Femur (tissue), 1 donor: ENCODE data around the gene DRAXIN.

Experiments
- DNase-seq: peaks from one replicate; pipeline ENCODE4 v3.0.0-alpha.2; 2017

The DRAXIN gene

GRCh38 chr1:11691302-11691914 lies at the start of gene DRAXIN:
DRAXIN (plus strand) TSS chr1:11691710; CDS start chr1:11706259, 14,549 bp downstream.
- no peak for DNase-seq

GRCh38 chr1:11641776-11642305 lies 49.7 kb upstream of the DRAXIN start:
- DNase-seq = no peak

GRCh38 chr1:11642418-11643017 lies 49.0 kb upstream of the DRAXIN start:
- DNase-seq = peak; percentile 68

- DNase-seq = no peak
Observed at GRCh38 chr1:11643782-11644181, 47.7 kb upstream of the DRAXIN start.

GRCh38 chr1:11645270-11645669 lies 46.2 kb upstream of the DRAXIN start:
- DNase-seq = no peak

- peak; percentile 81 for DNase-seq
Observed at GRCh38 chr1:11645670-11646265, 45.7 kb upstream of the DRAXIN start.

GRCh38 chr1:11646317-11646716 lies 45.2 kb upstream of the DRAXIN start:
- no peak for DNase-seq

- DNase-seq = no peak
Observed at GRCh38 chr1:11647333-11647732, 44.2 kb upstream of the DRAXIN start.

- DNase-seq = no peak
Observed at GRCh38 chr1:11648039-11648438, 43.5 kb upstream of the DRAXIN start.

GRCh38 chr1:11648732-11649158 lies 42.8 kb upstream of the DRAXIN start:
- DNase-seq = no peak

GRCh38 chr1:11649237-11649623 lies 42.3 kb upstream of the DRAXIN start:
- DNase-seq = no peak

- DNase-seq = no peak
Observed at GRCh38 chr1:11649624-11650330, 41.7 kb upstream of the DRAXIN start.

- DNase-seq = peak; percentile 71
Observed at GRCh38 chr1:11650331-11650991, 41.0 kb upstream of the DRAXIN start.

GRCh38 chr1:11651017-11651416 lies 40.5 kb upstream of the DRAXIN start:
- DNase-seq = no peak

GRCh38 chr1:11652203-11652780 lies 39.2 kb upstream of the DRAXIN start:
- no peak for DNase-seq

- no peak for DNase-seq
Observed at GRCh38 chr1:11653101-11653860, 38.2 kb upstream of the DRAXIN start.

- DNase-seq = no peak
Observed at GRCh38 chr1:11653861-11654136, 37.7 kb upstream of the DRAXIN start.

- DNase-seq = peak; percentile 55
Observed at GRCh38 chr1:11654137-11654938, 37.2 kb upstream of the DRAXIN start, which contains the start of the genes FBXO2 and FBXO44. FBXO2 (minus strand) TSS chr1:11654429; CDS start chr1:11654340, 89 bp downstream. FBXO44 (plus strand) TSS chr1:11654877; CDS start chr1:11655836, 959 bp downstream.

- no peak for DNase-seq
Observed at GRCh38 chr1:11654939-11655808, 36.3 kb upstream of the DRAXIN start.

GRCh38 chr1:11657654-11658053 lies 33.9 kb upstream of the DRAXIN start:
- no peak for DNase-seq
